Lower leg skin (tissue), 4 donors: ENCODE measurements around the gene APOB. TPM values are rescaled to one million over a fixed set of nuclear protein-coding genes. Genes with fewer than 3 reads are reported as not detected.

ENCODE experiments used
- DNase-seq, 2 donors: peaks; one replicate each; pipeline ENCODE4 v3.0.0-alpha.2; 2019; ENCODE audit warnings: low spot score in 2 of 2
- H3K4me3 ChIP-seq: fragments of 200-600 bp; sonication (generic); 2 replicates; pipeline ENCODE4 v1.5.1; 2017; ENCODE audit warnings: mild to moderate bottlenecking, low read depth; ENCODE audit not compliant: poor library complexity, severe bottlenecking
- CTCF ChIP-seq, 3 donors: fragments of 450-650 bp; IDR thresholded peaks; one replicate each; pipeline ENCODE4 v1.5.1; 2016; ENCODE audit warnings: antibody characterized with exemption in 3 of 3, mild to moderate bottlenecking in 3 of 3, moderate library complexity in 2 of 3
- POLR2A ChIP-seq, 2 donors: fragments of 450-650 bp; IDR thresholded peaks; one replicate each; pipeline ENCODE4 v1.6.1; 2016 to 2017; ENCODE audit warnings: antibody characterized with exemption in 2 of 2, mild to moderate bottlenecking in 1 of 2, moderate library complexity in 1 of 2
- WGBS, 2 donors: methylation state at CpG; one replicate each; pipeline ENCODE4 v1.1.5; 2018; 5-methylcytosine and 5-hydroxymethylcytosine counted together
- intact Hi-C: fragments of 100-400 bp; cut with DNase I; formaldehyde crosslinking; loops from one replicate; pipeline ENCODE4 v1.15.0; 2023; ENCODE audit warnings: low total_unique reads
- total RNA-seq, 4 donors: library from RNA; depleted of rRNA; stranded (reverse); fragments of >200 nt; gene quantifications; one replicate each; pipeline ENCODE4 v1.1.0, GENCODE V29; 2016

APOB gene
- total RNA-seq, 4 donors from 2014 or later: 2.2 to 3.2 (median 2.3) TPM

GRCh38 chr2:21067125-21067524 is 23.3 kb upstream of the APOB start:
- no peak for TF ChIP-seq POLR2A (IDR thresholded peaks at IDR 0.05)
- TF ChIP-seq CTCF (IDR thresholded peaks at IDR 0.05): no peak
- WGBS, 2 donors: 55 to 63% methylated on average over 5 of the region's 5 CpGs
- intact Hi-C loops: no loop called here

GRCh38 chr2:21059885-21060610 is 16.2 kb upstream of the APOB start:
- no peak overlapping the region for H3K4me3 ChIP-seq
- WGBS, 2 donors: 76 to 80% methylated on average over 3 of the region's 3 CpGs
- DNase-seq: no peak
- TF ChIP-seq CTCF (IDR thresholded peaks at IDR 0.05): no peak
- no peak for TF ChIP-seq POLR2A (IDR thresholded peaks at IDR 0.05)
- intact Hi-C loops: no loop called here

More at GRCh38 chr2:21067125-21067524, 23.3 kb upstream of the APOB start:
- DNase-seq: no peak
- H3K4me3 ChIP-seq: no peak overlapping the region

GRCh38 chr2:21057097-21057496 is 13.2 kb upstream of the APOB start:
- no peak for TF ChIP-seq POLR2A (IDR thresholded peaks at IDR 0.05)
- WGBS, 2 donors: 86% methylated on average over 2 of the region's 2 CpGs
- DNase-seq: no peak
- intact Hi-C loops: no loop called here
- H3K4me3 ChIP-seq: no peak overlapping the region

- TF ChIP-seq POLR2A (IDR thresholded peaks at IDR 0.05) (no peak), CTCF (IDR thresholded peaks at IDR 0.05) (no peak)
- intact Hi-C loops: no loop called here
- DNase-seq: no peak
- H3K4me3 ChIP-seq: no peak overlapping the region
- 84% methylated on average over 10 of the region's 10 CpGs for WGBS, 2 donors
Observed at GRCh38 chr2:21055879-21056790, 12.3 kb upstream of the APOB start.

GRCh38 chr2:21055451-21055850 is 11.6 kb upstream of the APOB start:
- no peak for TF ChIP-seq POLR2A (IDR thresholded peaks at IDR 0.05)
- TF ChIP-seq CTCF (IDR thresholded peaks at IDR 0.05): no peak
- no peak for DNase-seq
- intact Hi-C loops: no loop called here
- H3K4me3 ChIP-seq: no peak overlapping the region
- 76 to 78% methylated on average over 3 of the region's 3 CpGs for WGBS, 2 donors

- WGBS, 2 donors: 93 to 94% methylated on average over 6 of the region's 6 CpGs
- TF ChIP-seq CTCF (IDR thresholded peaks at IDR 0.05): no peak
- TF ChIP-seq POLR2A (IDR thresholded peaks at IDR 0.05): no peak
- DNase-seq: no peak
- no peak overlapping the region for H3K4me3 ChIP-seq
- intact Hi-C loops: no loop called here
Observed at GRCh38 chr2:21054011-21054410, 10.1 kb upstream of the APOB start.
